HTR-8/SVneo (cell line): Measurements from ENCODE around the gene NSD2.

Experiments
- DNase-seq: peaks from one replicate; pipeline ENCODE4 v3.0.0; 2011; ENCODE audit warnings: low spot score, mixed read lengths; ENCODE audit not compliant: insufficient read length
- FAIRE-seq: peaks from 2 replicates; lab custom pipeline; 2011; peaks lifted over from hg19 to GRCh38; lab: Jason Lieb, UNC

NSD2 gene

GRCh38 chr4:1862055-1862911 lies 8.9 kb upstream of the NSD2 start:
- no peak for FAIRE-seq
- no peak for DNase-seq

GRCh38 chr4:1862961-1863296 lies 8.3 kb upstream of the NSD2 start:
- DNase-seq (no peak), FAIRE-seq (no peak)

GRCh38 chr4:1863297-1864033 lies 7.7 kb upstream of the NSD2 start:
- DNase-seq = no peak
- no peak for FAIRE-seq

GRCh38 chr4:1864076-1865008 lies 6.9 kb upstream of the NSD2 start:
- DNase-seq (no peak), FAIRE-seq (no peak)

GRCh38 chr4:1866189-1866661 lies 5.0 kb upstream of the NSD2 start:
- DNase-seq (no peak), FAIRE-seq (no peak)

GRCh38 chr4:1868293-1868692 lies 2.9 kb upstream of the NSD2 start:
- no peak for FAIRE-seq
- no peak for DNase-seq

- FAIRE-seq (no peak), DNase-seq (no peak)
Measured at GRCh38 chr4:1868912-1869311, 2.3 kb upstream of the NSD2 start.

GRCh38 chr4:1869530-1870327 lies 1.5 kb upstream of the NSD2 start:
- DNase-seq (no peak), FAIRE-seq (no peak)

- DNase-seq (peak; percentile 66), FAIRE-seq (no peak)
Measured at GRCh38 chr4:1870328-1870577, 940 bp upstream of the NSD2 start.

GRCh38 chr4:1871471-1872021 lies 353 bp downstream of the NSD2 start:
- FAIRE-seq (no peak), DNase-seq (no peak)

GRCh38 chr4:1872870-1873269 lies 1.7 kb downstream of the NSD2 start:
- no peak for DNase-seq

GRCh38 chr4:1873291-1873690 lies 2.1 kb downstream of the NSD2 start:
- FAIRE-seq (no peak), DNase-seq (no peak)

More at GRCh38 chr4:1872870-1873269, 1.7 kb downstream of the NSD2 start:
- no peak for FAIRE-seq

- DNase-seq (no peak), FAIRE-seq (no peak)
Measured at GRCh38 chr4:1873776-1874175, 2.6 kb downstream of the NSD2 start.

- DNase-seq (no peak), FAIRE-seq (peak; percentile 38)
Measured at GRCh38 chr4:1874201-1874600, 3.0 kb downstream of the NSD2 start.

GRCh38 chr4:1879485-1879884 lies 8.3 kb downstream of the NSD2 start:
- DNase-seq (no peak), FAIRE-seq (no peak)

- DNase-seq = no peak
- FAIRE-seq = no peak
Measured at GRCh38 chr4:1880332-1880731, 9.1 kb downstream of the NSD2 start.

- FAIRE-seq (no peak), DNase-seq (no peak)
Measured at GRCh38 chr4:1882850-1883271, 11.7 kb downstream of the NSD2 start.

GRCh38 chr4:1883583-1883982 lies 12.4 kb downstream of the NSD2 start:
- no peak for FAIRE-seq
- no peak for DNase-seq

GRCh38 chr4:1885414-1885813 lies 14.2 kb downstream of the NSD2 start:
- FAIRE-seq (no peak), DNase-seq (no peak)

- FAIRE-seq (no peak), DNase-seq (no peak)
Measured at GRCh38 chr4:1887052-1887451, 15.9 kb downstream of the NSD2 start.
